Lower leg skin (tissue), 3 donors: ENCODE results near the gene C17orf67.

Source experiments
- POLR2A ChIP-seq, 2 donors: fragments of 450-650 bp; IDR thresholded peaks; one replicate each; pipeline ENCODE4 v1.6.1; 2016 to 2017; ENCODE audit warnings: antibody characterized with exemption in 2 of 2, mild to moderate bottlenecking in 1 of 2, moderate library complexity in 1 of 2
- TF ChIP-seq, protein P1 (sequence below), 3 donors: fragments of 450-650 bp; IDR thresholded peaks; one replicate each; pipeline ENCODE4 v1.5.1; 2016; ENCODE audit warnings: antibody characterized with exemption in 3 of 3, mild to moderate bottlenecking in 3 of 3, moderate library complexity in 2 of 3

DNA sequence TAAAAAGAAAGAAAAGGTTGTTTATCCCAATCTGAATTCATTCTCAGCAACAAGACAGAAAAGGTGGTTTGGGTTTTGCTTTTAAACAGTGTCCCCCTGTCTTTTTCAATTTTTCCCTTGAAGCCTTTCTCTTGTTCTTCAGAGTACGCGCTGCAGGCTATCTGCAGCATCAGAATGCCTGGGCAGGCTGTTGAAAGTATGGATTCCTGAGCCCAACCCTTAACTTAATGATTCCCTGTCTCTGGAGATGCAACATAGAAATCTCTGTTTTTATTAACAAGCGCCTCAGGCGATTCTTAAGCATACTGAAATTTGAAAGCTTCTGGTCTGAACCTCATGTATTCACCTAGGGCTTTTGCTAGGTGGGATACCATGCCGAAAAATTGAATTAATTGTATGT lies 32.4 kb upstream of the C17orf67 start:
- TF ChIP-seq, protein P1, sequence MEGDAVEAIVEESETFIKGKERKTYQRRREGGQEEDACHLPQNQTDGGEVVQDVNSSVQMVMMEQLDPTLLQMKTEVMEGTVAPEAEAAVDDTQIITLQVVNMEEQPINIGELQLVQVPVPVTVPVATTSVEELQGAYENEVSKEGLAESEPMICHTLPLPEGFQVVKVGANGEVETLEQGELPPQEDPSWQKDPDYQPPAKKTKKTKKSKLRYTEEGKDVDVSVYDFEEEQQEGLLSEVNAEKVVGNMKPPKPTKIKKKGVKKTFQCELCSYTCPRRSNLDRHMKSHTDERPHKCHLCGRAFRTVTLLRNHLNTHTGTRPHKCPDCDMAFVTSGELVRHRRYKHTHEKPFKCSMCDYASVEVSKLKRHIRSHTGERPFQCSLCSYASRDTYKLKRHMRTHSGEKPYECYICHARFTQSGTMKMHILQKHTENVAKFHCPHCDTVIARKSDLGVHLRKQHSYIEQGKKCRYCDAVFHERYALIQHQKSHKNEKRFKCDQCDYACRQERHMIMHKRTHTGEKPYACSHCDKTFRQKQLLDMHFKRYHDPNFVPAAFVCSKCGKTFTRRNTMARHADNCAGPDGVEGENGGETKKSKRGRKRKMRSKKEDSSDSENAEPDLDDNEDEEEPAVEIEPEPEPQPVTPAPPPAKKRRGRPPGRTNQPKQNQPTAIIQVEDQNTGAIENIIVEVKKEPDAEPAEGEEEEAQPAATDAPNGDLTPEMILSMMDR (IDR thresholded peaks at IDR 0.05): no peak
- no peak for TF ChIP-seq POLR2A (IDR thresholded peaks at IDR 0.05)
